ENCODE measurements around the gene ATXN1.

The ATXN1 gene

GRCh38 chr6:16388488-16388887 is 372.8 kb downstream of the ATXN1 start:
- TF ChIP-seq SNAI2 (CRISPR knock-in tag; IDR thresholded peaks at IDR 0.05) (no peak), ZFP3 (CRISPR knock-in tag; IDR thresholded peaks at IDR 0.05) (no peak), ARNTL (CRISPR knock-in tag; IDR thresholded peaks at IDR 0.05; ENCODE audit: borderline replicate concordance, low read depth) (no peak), ZNF70 (CRISPR knock-in tag; IDR thresholded peaks at IDR 0.05) (no peak), TSHZ2 (CRISPR knock-in tag; IDR thresholded peaks at IDR 0.05) (no peak), RARB (CRISPR knock-in tag; IDR thresholded peaks at IDR 0.05) (no peak), PATZ1 (CRISPR knock-in tag; IDR thresholded peaks at IDR 0.05; ENCODE audit: borderline replicate concordance) (no peak), PPARA (CRISPR knock-in tag; IDR thresholded peaks at IDR 0.05; ENCODE audit: borderline replicate concordance) (no peak), CREB5 (CRISPR knock-in tag; IDR thresholded peaks at IDR 0.05; ENCODE audit: low read depth) (no peak), BACH2 (CRISPR knock-in tag; IDR thresholded peaks at IDR 0.05; ENCODE audit: borderline replicate concordance) (no peak), OSR1 (CRISPR knock-in tag; IDR thresholded peaks at IDR 0.05) (no peak), ISL1 (CRISPR knock-in tag; IDR thresholded peaks at IDR 0.05) (no peak), ESRRG (CRISPR knock-in tag; IDR thresholded peaks at IDR 0.05) (no peak), ZNF8 (CRISPR knock-in tag; IDR thresholded peaks at IDR 0.05) (no peak), CSRNP3 (CRISPR knock-in tag; IDR thresholded peaks at IDR 0.05) (no peak), ZC3H10 (CRISPR knock-in tag; IDR thresholded peaks at IDR 0.05) (no peak), CSDC2 (CRISPR knock-in tag; IDR thresholded peaks at IDR 0.05) (no peak), ZFP30 (CRISPR knock-in tag; IDR thresholded peaks at IDR 0.05) (no peak), ZNF565 (CRISPR knock-in tag; conservative IDR thresholded peaks at IDR 0.05; ENCODE audit: low read depth) (no peak)
- no peak for ATAC-seq

- no peak for TF ChIP-seq ZFP30 (CRISPR knock-in tag; IDR thresholded peaks at IDR 0.05)
- no peak for TF ChIP-seq ARNTL (CRISPR knock-in tag; IDR thresholded peaks at IDR 0.05; ENCODE audit: borderline replicate concordance, low read depth)
- TF ChIP-seq CSDC2 (CRISPR knock-in tag; IDR thresholded peaks at IDR 0.05) = no peak
- TF ChIP-seq ZC3H10 (CRISPR knock-in tag; IDR thresholded peaks at IDR 0.05) = no peak
- no peak for TF ChIP-seq ZNF565 (CRISPR knock-in tag; conservative IDR thresholded peaks at IDR 0.05; ENCODE audit: low read depth)
- no peak for TF ChIP-seq CREB5 (CRISPR knock-in tag; IDR thresholded peaks at IDR 0.05; ENCODE audit: low read depth)
- ATAC-seq = no peak
Measured at GRCh38 chr6:16386057-16386456, 375.2 kb downstream of the ATXN1 start.

GRCh38 chr6:16383607-16384206 is 377.6 kb downstream of the ATXN1 start:
- ATAC-seq = no peak
- TF ChIP-seq TSHZ2 (CRISPR knock-in tag; IDR thresholded peaks at IDR 0.05) = no peak
- TF ChIP-seq CSRNP3 (CRISPR knock-in tag; IDR thresholded peaks at IDR 0.05) = no peak
- no peak for TF ChIP-seq TOX (CRISPR knock-in tag; IDR thresholded peaks at IDR 0.05; ENCODE audit: borderline replicate concordance)
- no peak for TF ChIP-seq RARB (CRISPR knock-in tag; IDR thresholded peaks at IDR 0.05)
- TF ChIP-seq CREB5 (CRISPR knock-in tag; IDR thresholded peaks at IDR 0.05; ENCODE audit: low read depth) = no peak
- no peak for TF ChIP-seq ZC3H10 (CRISPR knock-in tag; IDR thresholded peaks at IDR 0.05)
- no peak for TF ChIP-seq ISL1 (CRISPR knock-in tag; IDR thresholded peaks at IDR 0.05)
- TF ChIP-seq TCF4 (CRISPR knock-in tag; IDR thresholded peaks at IDR 0.05; ENCODE audit: borderline replicate concordance) = no peak
- TF ChIP-seq ZNF8 (CRISPR knock-in tag; IDR thresholded peaks at IDR 0.05) = no peak
